A673 (cell line): Measurements from ENCODE around the gene HYAL3.

Experiments
- EZH2 ChIP-seq: fragments of 200-600 bp; sonication (generic); IDR thresholded peaks from 2 replicates; pipeline ENCODE4 v1.6.1; 2017; ENCODE audit warnings: borderline replicate concordance, low read depth, mild to moderate bottlenecking, mixed read lengths, antibody characterized with exemption, low read length; ENCODE audit not compliant: poor library complexity, severe bottlenecking
- TF ChIP-seq, protein P1 (sequence below): fragments of 300-800, 200-600 bp; sonication (generic); conservative IDR thresholded peaks from 2 replicates; pipeline ENCODE4 v1.5.1; 2017; ENCODE audit warnings: low read depth, mild to moderate bottlenecking, antibody characterized with exemption, low read length, moderate library complexity, mixed read lengths

DNA sequence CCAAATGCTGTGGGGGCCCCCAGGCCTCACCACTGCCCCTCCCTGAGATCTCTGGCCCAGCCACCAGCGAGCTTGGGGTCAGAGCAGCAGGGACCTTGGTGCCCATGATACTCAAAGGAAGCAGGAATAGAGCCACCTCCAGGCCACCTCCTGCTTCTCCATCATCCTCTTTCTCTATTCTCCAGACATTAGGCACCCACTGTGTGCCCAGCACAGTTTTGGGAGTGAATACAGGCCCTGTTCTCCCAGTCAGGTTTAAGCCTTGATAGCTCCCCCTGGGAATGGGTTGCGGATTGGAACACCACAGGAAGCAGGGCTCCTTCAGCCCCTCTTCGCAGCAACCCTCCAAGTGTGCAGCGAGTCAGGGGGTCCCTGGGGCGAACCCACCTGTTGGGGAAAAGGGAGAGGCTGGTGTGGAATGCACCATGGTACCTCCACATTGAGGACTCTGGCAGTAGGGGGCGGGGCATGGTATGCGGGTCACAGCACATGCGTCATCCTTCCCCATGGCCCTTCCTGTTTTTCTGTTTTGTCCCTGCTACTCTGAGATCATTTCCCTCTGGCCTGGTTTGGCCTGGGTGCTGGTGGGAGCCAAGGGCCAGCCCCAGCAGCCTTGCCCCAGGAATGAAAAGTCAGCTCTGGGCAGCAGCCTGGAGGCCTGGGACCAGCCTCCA, 44.5 kb downstream of the HYAL3 start:
- TF ChIP-seq, protein P1, sequence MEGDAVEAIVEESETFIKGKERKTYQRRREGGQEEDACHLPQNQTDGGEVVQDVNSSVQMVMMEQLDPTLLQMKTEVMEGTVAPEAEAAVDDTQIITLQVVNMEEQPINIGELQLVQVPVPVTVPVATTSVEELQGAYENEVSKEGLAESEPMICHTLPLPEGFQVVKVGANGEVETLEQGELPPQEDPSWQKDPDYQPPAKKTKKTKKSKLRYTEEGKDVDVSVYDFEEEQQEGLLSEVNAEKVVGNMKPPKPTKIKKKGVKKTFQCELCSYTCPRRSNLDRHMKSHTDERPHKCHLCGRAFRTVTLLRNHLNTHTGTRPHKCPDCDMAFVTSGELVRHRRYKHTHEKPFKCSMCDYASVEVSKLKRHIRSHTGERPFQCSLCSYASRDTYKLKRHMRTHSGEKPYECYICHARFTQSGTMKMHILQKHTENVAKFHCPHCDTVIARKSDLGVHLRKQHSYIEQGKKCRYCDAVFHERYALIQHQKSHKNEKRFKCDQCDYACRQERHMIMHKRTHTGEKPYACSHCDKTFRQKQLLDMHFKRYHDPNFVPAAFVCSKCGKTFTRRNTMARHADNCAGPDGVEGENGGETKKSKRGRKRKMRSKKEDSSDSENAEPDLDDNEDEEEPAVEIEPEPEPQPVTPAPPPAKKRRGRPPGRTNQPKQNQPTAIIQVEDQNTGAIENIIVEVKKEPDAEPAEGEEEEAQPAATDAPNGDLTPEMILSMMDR = no peak
- TF ChIP-seq EZH2 = no peak
